Testis (tissue), 2 donors: Measurements from ENCODE around the gene TRAP1.

Source experiments
- CTCF ChIP-seq, 3 experiments: fragments of 450-650 bp in 2 of 3; fragments of 200-600 bp in 1 of 3; sonication (generic) in 1 of 3; IDR thresholded peaks; one replicate each; pipeline ENCODE4 v1.5.1; 2016 to 2019; ENCODE audit warnings: antibody characterized with exemption in 3 of 3, mild to moderate bottlenecking in 2 of 3, moderate library complexity in 1 of 3
- POLR2A ChIP-seq: fragments of 450-650 bp; IDR thresholded peaks from one replicate; pipeline ENCODE4 v1.6.1; 2017; ENCODE audit warnings: antibody characterized with exemption, mild to moderate bottlenecking, moderate library complexity

GRCh38 chr16:3762107-3762750, 44.9 kb upstream of the TRAP1 start:
- TF ChIP-seq CTCF (IDR thresholded peaks at IDR 0.05) (no peak), POLR2A (no peak)
